Testis (tissue), 3 donors: Measurements from ENCODE around the gene SCGN. TPM values are rescaled to one million over a fixed set of nuclear protein-coding genes. Genes with fewer than 3 reads are reported as not detected.
"Not testable (repeated sequence)": the region's sequence is repeated elsewhere in the genome, so short reads cannot be mapped to it uniquely, and the experiment has no call there.

Source experiments
- DNase-seq: peaks from one replicate; pipeline ENCODE4 v3.0.0-alpha.2; 2019
- H3K27ac ChIP-seq, 2 donors: fragments of 200-600 bp; sonication (generic); one replicate each; pipeline ENCODE4 v1.5.1; 2019
- H3K27me3 ChIP-seq: fragments of 200-600 bp; sonication (generic); one replicate; pipeline ENCODE4 v1.5.1; 2019
- H3K36me3 ChIP-seq: fragments of 200-600 bp; sonication (generic); one replicate; pipeline ENCODE4 v1.5.1; 2017; ENCODE audit warnings: low read depth; ENCODE audit errors: missing control alignments
- H3K4me1 ChIP-seq: fragments of 200-600 bp; sonication (generic); one replicate; pipeline ENCODE4 v1.5.1; 2019
- H3K4me3 ChIP-seq, 2 donors: fragments of 200-600 bp; sonication (generic); one replicate each; pipeline ENCODE4 v1.5.1; 2017 to 2019
- H3K9me3 ChIP-seq: fragments of 200-600 bp; sonication (generic); one replicate; pipeline ENCODE4 v1.5.1; 2017
- CTCF ChIP-seq, 3 experiments: fragments of 450-650 bp in 2 of 3; fragments of 200-600 bp in 1 of 3; sonication (generic) in 1 of 3; IDR thresholded peaks; one replicate each; pipeline ENCODE4 v1.5.1; 2016 to 2019; ENCODE audit warnings: antibody characterized with exemption in 3 of 3, mild to moderate bottlenecking in 2 of 3, moderate library complexity in 1 of 3
- POLR2A ChIP-seq: fragments of 450-650 bp; IDR thresholded peaks from one replicate; pipeline ENCODE4 v1.6.1; 2017; ENCODE audit warnings: antibody characterized with exemption, mild to moderate bottlenecking, moderate library complexity
- WGBS, 2 donors: methylation state at CpG; one replicate each; pipeline ENCODE4 v1.1.5; 2018; 5-methylcytosine and 5-hydroxymethylcytosine counted together
- intact Hi-C: fragments of 100-400 bp; cut with DNase I; formaldehyde crosslinking; loops from one replicate; pipeline ENCODE4 v1.15.1; 2023; ENCODE audit warnings: low total_unique reads
- polyA plus RNA-seq: library from polyadenylated mRNA; stranded (reverse); fragments of 350-450 nt; fragmentation: Illumina TruSeq; extraction: RNeasy Lipid Tissue Mini Kit (QIAGEN cat#74804); gene quantifications from one replicate; pipeline ENCODE4 v1.2.3, GENCODE V29; 2014; ENCODE audit warnings: low read depth, low replicate concordance; ENCODE audit not compliant: insufficient read depth
- total RNA-seq, 2 donors: library from RNA; depleted of rRNA; stranded (reverse); fragments of >200 nt; gene quantifications; one replicate each; pipeline ENCODE4 v1.2.3, GENCODE V29; 2016

The SCGN gene
- total and polyA plus RNA-seq, 3 donors from 2014 or later: 0.37 to 2.0 (median 0.73) TPM

GRCh38 chr6:25745836-25746235 lies 93.8 kb downstream of the SCGN start:
- no peaks in the 10 kb centered on the region for H3K9me3 ChIP-seq
- 73 to 76% methylated on average over 4 of the region's 4 CpGs for WGBS, 2 donors
- DNase-seq: no peak
- TF ChIP-seq CTCF (IDR thresholded peaks at IDR 0.05) (no peak), POLR2A (no peak)
- intact Hi-C loops: no loop called here
- H3K27me3 ChIP-seq: no peaks in the 10 kb centered on the region
- no peak overlapping the region for H3K4me3 ChIP-seq
- H3K36me3 ChIP-seq: no peaks in the 10 kb centered on the region
- H3K27ac ChIP-seq: no peak overlapping the region
- peaks cover 8% of the 10 kb centered on the region for H3K4me1 ChIP-seq

GRCh38 chr6:25746968-25747367 lies 95.0 kb downstream of the SCGN start:
- Histone ChIP-seq H3K27ac (no peak overlapping the region), H3K4me1 (peaks cover 8% of the 10 kb centered on the region), H3K4me3 (no peak overlapping the region), H3K27me3 (no peaks in the 10 kb centered on the region), H3K9me3 (no peaks in the 10 kb centered on the region), H3K36me3 (no peaks in the 10 kb centered on the region)
- DNase-seq: no peak
- 78 to 82% methylated on average over 1 of the region's 1 CpG for WGBS, 2 donors
- TF ChIP-seq CTCF (IDR thresholded peaks at IDR 0.05) (no peak), POLR2A (no peak)
- intact Hi-C loops: no loop called here

- WGBS, 2 donors: 63 to 71% methylated on average over 2 of the region's 2 CpGs
- no peak overlapping the region for H3K4me3 ChIP-seq
- H3K9me3 ChIP-seq: no peaks in the 10 kb centered on the region
- H3K27me3 ChIP-seq: no peaks in the 10 kb centered on the region
- H3K36me3 ChIP-seq: no peaks in the 10 kb centered on the region
- intact Hi-C loops: no loop called here
- peaks cover 8% of the 10 kb centered on the region for H3K4me1 ChIP-seq
- no peak for DNase-seq
- H3K27ac ChIP-seq: peak overlapping the region in 1 of 2 donors; percentile 5
- TF ChIP-seq CTCF (IDR thresholded peaks at IDR 0.05) (no peak), POLR2A (no peak)
Observed at GRCh38 chr6:25747477-25747876, 95.5 kb downstream of the SCGN start.

GRCh38 chr6:25748049-25748448 lies 96.0 kb downstream of the SCGN start:
- intact Hi-C loops: no loop called here
- DNase-seq: no peak
- TF ChIP-seq CTCF (IDR thresholded peaks at IDR 0.05) (no peak), POLR2A (no peak)
- Histone ChIP-seq H3K9me3 (no peaks in the 10 kb centered on the region), H3K27me3 (no peaks in the 10 kb centered on the region), H3K27ac (peak overlapping the region in 1 of 2 donors; percentile 50), H3K4me3 (no peak overlapping the region), H3K36me3 (no peaks in the 10 kb centered on the region), H3K4me1 (peaks cover 8% of the 10 kb centered on the region)

- H3K27me3 ChIP-seq, H3K4me3 ChIP-seq, H3K36me3 ChIP-seq, H3K4me1 ChIP-seq, H3K9me3 ChIP-seq, intact Hi-C loops: not testable (repeated sequence)
- WGBS, 2 donors: 28 to 41% methylated on average over 16 to 17 of the region's 17 CpGs
- H3K27ac ChIP-seq: peak overlapping the region in 1 of 2 donors; percentile 50
- peak; percentile 75 for DNase-seq
Observed at GRCh38 chr6:25748601-25749517, 96.8 kb downstream of the SCGN start.
